ENCODE data around the gene GPR84.
"Not testable (repeated sequence)": the region's sequence is repeated elsewhere in the genome, so short reads cannot be mapped to it uniquely, and the experiment has no call there.

GPR84 gene

GRCh38 chr12:54325442-54326109, 38.7 kb downstream of the GPR84 start:
- not testable (repeated sequence) for DNase-seq (ENCODE audit: low spot score)

- peak; percentile 100 for DNase-seq (ENCODE audit: low spot score)
Observed at GRCh38 chr12:54324617-54325441, 39.5 kb downstream of the GPR84 start, which contains the start of gene COPZ1. COPZ1 (plus strand) TSS chr12:54325131; CDS start chr12:54325164, 33 bp downstream.

GRCh38 chr12:54321363-54321762, 42.9 kb downstream of the GPR84 start:
- DNase-seq (ENCODE audit: low spot score), result no peak
